Neuronal stem cell (in vitro differentiated cells): ENCODE measurements around the gene C19orf25.

Experiments used
- DNase-seq: peaks from one replicate; pipeline ENCODE4 v3.0.0-alpha.2; 2013; ENCODE audit warnings: low spot score
- H2AFZ ChIP-seq: one replicate; pipeline ENCODE4 v1.6.1; 2013; ENCODE audit warnings: mild to moderate bottlenecking, low read length, inconsistent platforms
- H2AK5ac ChIP-seq: 2 replicates; pipeline ENCODE4 v1.6.1; 2013; ENCODE audit warnings: low read depth, mild to moderate bottlenecking, inconsistent platforms, low read length, moderate library complexity, mixed read lengths
- H2BK120ac ChIP-seq: 2 replicates; pipeline ENCODE4 v1.6.1; 2013; ENCODE audit warnings: low read depth, mild to moderate bottlenecking, inconsistent platforms, low read length, moderate library complexity, mixed read lengths
- H2BK12ac ChIP-seq: one replicate; pipeline ENCODE4 v1.6.1; 2013; ENCODE audit warnings: low read length, inconsistent platforms
- H2BK15ac ChIP-seq: 2 replicates; pipeline ENCODE4 v1.6.1; 2013; ENCODE audit warnings: mild to moderate bottlenecking, low read length, inconsistent platforms, mixed read lengths
- H2BK5ac ChIP-seq: one replicate; pipeline ENCODE4 v1.6.1; 2013; ENCODE audit warnings: inconsistent platforms, mild to moderate bottlenecking, low read length, moderate library complexity
- H3K14ac ChIP-seq: one replicate; pipeline ENCODE4 v1.6.1; 2013; ENCODE audit warnings: low read length, inconsistent platforms
- H3K18ac ChIP-seq: 2 replicates; pipeline ENCODE4 v1.6.1; 2013; ENCODE audit warnings: low read length, inconsistent platforms
- H3K23ac ChIP-seq: 2 replicates; pipeline ENCODE4 v1.6.1; 2013; ENCODE audit warnings: low read depth, mild to moderate bottlenecking, mixed read lengths, low read length, inconsistent platforms; ENCODE audit not compliant: poor library complexity
- H3K27ac ChIP-seq: replicated peaks from 3 replicates; pipeline ENCODE4 v1.5.1; 2013; ENCODE audit warnings: low read length, inconsistent platforms
- H3K27me3 ChIP-seq, 3 experiments: 2 replicates each; pipeline ENCODE4 v1.6.1; 2013; ENCODE audit warnings: low read length in 3 of 3, mild to moderate bottlenecking in 2 of 3, inconsistent platforms in 1 of 3, low read depth in 1 of 3, mixed read lengths in 1 of 3, moderate library complexity in 1 of 3; ENCODE audit not compliant: control insufficient read depth in 3 of 3, insufficient read depth in 3 of 3
- H3K36me3 ChIP-seq, 2 donors: replicated peaks in 1 of 2; 2 replicates each; pipeline ENCODE4 v1.6.1; 2013; ENCODE audit warnings: low read length in 2 of 2; ENCODE audit not compliant: control insufficient read depth in 2 of 2, insufficient read depth in 2 of 2
- H3K4ac ChIP-seq: 2 replicates; pipeline ENCODE4 v1.6.1; 2013; ENCODE audit warnings: inconsistent platforms, mild to moderate bottlenecking, low read length, moderate library complexity
- H3K4me1 ChIP-seq, 2 donors: 1 replicate in 1 of 2; 2 replicates in 1 of 2; pipeline ENCODE4 v1.6.1; 2013; ENCODE audit warnings: low read length in 2 of 2, low read depth in 1 of 2; ENCODE audit not compliant: control insufficient read depth in 2 of 2, insufficient read depth in 1 of 2
- H3K4me2 ChIP-seq: one replicate; pipeline ENCODE4 v1.6.1; 2013; ENCODE audit warnings: mild to moderate bottlenecking, low read length, inconsistent platforms; ENCODE audit not compliant: insufficient read depth, poor library complexity, severe bottlenecking
- H3K4me3 ChIP-seq, 2 donors: 2 replicates each; pipeline ENCODE4 v1.5.1; 2013; ENCODE audit warnings: low read length in 2 of 2, mild to moderate bottlenecking in 2 of 2, inconsistent platforms in 1 of 2, moderate library complexity in 1 of 2
- H3K79me1 ChIP-seq: one replicate; pipeline ENCODE4 v1.6.1; 2013; ENCODE audit warnings: low read depth, mild to moderate bottlenecking, inconsistent platforms, low read length, moderate library complexity
- H3K9ac ChIP-seq: one replicate; pipeline ENCODE4 v1.6.1; 2013; ENCODE audit warnings: mild to moderate bottlenecking, low read depth, low read length, inconsistent platforms; ENCODE audit not compliant: poor library complexity
- H3K9me3 ChIP-seq, 2 donors: replicated peaks in 1 of 2; 2 replicates each; pipeline versions ENCODE3 to v1.6.1; 2013; ENCODE audit warnings: low read length in 2 of 2, mild to moderate bottlenecking in 2 of 2, inconsistent platforms in 1 of 2, low read depth in 1 of 2, mixed read lengths in 1 of 2, moderate library complexity in 1 of 2; ENCODE audit not compliant: control insufficient read depth in 2 of 2, insufficient read depth in 1 of 2
- H4K8ac ChIP-seq: one replicate; pipeline ENCODE4 v1.6.1; 2013; ENCODE audit warnings: low read depth, mild to moderate bottlenecking, inconsistent platforms, low read length, moderate library complexity
- H4K91ac ChIP-seq: one replicate; pipeline ENCODE4 v1.6.1; 2013; ENCODE audit warnings: low read length, low read depth, mild to moderate bottlenecking, inconsistent platforms; ENCODE audit not compliant: poor library complexity
- WGBS, 2 donors: extraction: QIAGEN DNeasy Blood & Tissue Kit; methylation state at CpG; one replicate each; pipeline ENCODE4 v1.1.7; 2013; ENCODE audit warnings: missing lambda C conversion rate in 2 of 2, mixed read lengths in 1 of 2; ENCODE audit not compliant: insufficient read length in 2 of 2, insufficient replicate concordance in 1 of 2; ENCODE audit errors: extremely low coverage in 2 of 2; 5-methylcytosine and 5-hydroxymethylcytosine counted together

C19orf25 gene

GRCh38 chr19:1514986-1515721 is 36.1 kb upstream of the C19orf25 start:
- H3K27me3 ChIP-seq, result peaks cover 2 to 71% (median 25%) of the 10 kb centered on the region in 3 experiments
- H3K79me1 ChIP-seq, result no peaks in the 10 kb centered on the region
- no peak overlapping the region for H3K4me2 ChIP-seq
- H2AK5ac ChIP-seq, result peak overlapping the region; percentile 57
- no peak for DNase-seq
- H3K14ac ChIP-seq, result no peak overlapping the region
- WGBS, 2 donors, result no CpG with 5 or more reads among the region's 14 CpGs
- no peak overlapping the region for H3K4ac ChIP-seq
- H3K36me3 ChIP-seq, result no peaks in the 10 kb centered on the region
- no peak overlapping the region for H2BK5ac ChIP-seq
- H2AFZ ChIP-seq, result no peak overlapping the region
- no peak overlapping the region for H2BK12ac ChIP-seq
- peaks cover 0 to 3% of the 10 kb centered on the region in 2 donors for H3K4me1 ChIP-seq
- H2BK120ac ChIP-seq, result no peak overlapping the region
- H3K4me3 ChIP-seq, result no peak overlapping the region
- no peak overlapping the region for H4K8ac ChIP-seq
- no peak overlapping the region for H3K18ac ChIP-seq
- peak overlapping the region; percentile 24 for H2BK15ac ChIP-seq
- H3K9ac ChIP-seq, result peak overlapping the region; percentile 60
- H3K23ac ChIP-seq, result peak overlapping the region; percentile 5
- peaks cover 0 to 6% of the 10 kb centered on the region in 2 donors for H3K9me3 ChIP-seq
- H3K27ac ChIP-seq, result no peak overlapping the region
- no peak overlapping the region for H4K91ac ChIP-seq

- Histone ChIP-seq H3K4me1 (peaks cover 3 to 6% of the 10 kb centered on the region in 2 donors), H3K23ac (peak overlapping the region; percentile 73), H2AFZ (no peak overlapping the region), H3K79me1 (no peaks in the 10 kb centered on the region), H2BK15ac (no peak overlapping the region), H3K27ac (no peak overlapping the region), H3K4me2 (no peak overlapping the region), H3K36me3 (no peaks in the 10 kb centered on the region), H3K4me3 (no peak overlapping the region), H3K9ac (no peak overlapping the region), H2AK5ac (peak overlapping the region; percentile 84), H3K18ac (peak overlapping the region; percentile 87), H3K27me3 (peaks cover 2 to 71% (median 28%) of the 10 kb centered on the region in 3 experiments), H3K14ac (no peak overlapping the region), H3K9me3 (peaks cover 0 to 6% of the 10 kb centered on the region in 2 donors), H4K91ac (no peak overlapping the region), H4K8ac (no peak overlapping the region), H2BK12ac (peak overlapping the region; percentile 84), H2BK120ac (no peak overlapping the region), H2BK5ac (no peak overlapping the region), H3K4ac (no peak overlapping the region)
- no peak for DNase-seq
- WGBS, 2 donors, result no CpG with 5 or more reads among the region's 10 CpGs
These were observed 35.3 kb upstream of the C19orf25 start for GRCh38 chr19:1514295-1514661.

GRCh38 chr19:1513499-1514294 is 34.7 kb upstream of the C19orf25 start:
- H3K27ac ChIP-seq, result no peak overlapping the region

More at GRCh38 chr19:1513499-1514294, 34.7 kb upstream of the C19orf25 start:
- no peak overlapping the region for H4K8ac ChIP-seq
- H3K79me1 ChIP-seq, result no peaks in the 10 kb centered on the region
- no peak for DNase-seq
- H3K4me2 ChIP-seq, result peak overlapping the region; percentile 73
- peaks cover 0 to 6% of the 10 kb centered on the region in 2 donors for H3K9me3 ChIP-seq
- peak overlapping the region; percentile 87 for H3K18ac ChIP-seq
- no CpG with 5 or more reads among the region's 52 CpGs for WGBS, 2 donors
- H3K4me3 ChIP-seq, result no peak overlapping the region
- no peak overlapping the region for H2BK15ac ChIP-seq
- no peak overlapping the region for H3K9ac ChIP-seq
- peak overlapping the region; percentile 73 for H3K23ac ChIP-seq
- no peak overlapping the region for H2BK120ac ChIP-seq
- peaks cover 2 to 68% (median 28%) of the 10 kb centered on the region in 3 experiments for H3K27me3 ChIP-seq
- H3K14ac ChIP-seq, result no peak overlapping the region
- peak overlapping the region; percentile 53 for H2AFZ ChIP-seq
- no peaks in the 10 kb centered on the region for H3K36me3 ChIP-seq
- H2AK5ac ChIP-seq, result peak overlapping the region; percentile 84
- no peak overlapping the region for H3K4ac ChIP-seq
- no peak overlapping the region for H2BK5ac ChIP-seq
- peak overlapping the region; percentile 84 for H2BK12ac ChIP-seq
- H4K91ac ChIP-seq, result no peak overlapping the region
- H3K4me1 ChIP-seq, result peaks cover 3 to 7% of the 10 kb centered on the region in 2 donors
